B cell (primary cell): ENCODE measurements around the gene CANT1.

Source experiments
- CTCF ChIP-seq: fragments of 200-600 bp; IDR thresholded peaks from one replicate; pipeline ENCODE4 v1.8.0; 2022; ENCODE audit warnings: antibody characterized with exemption, mild to moderate bottlenecking
- EZH2 ChIP-seq: IDR thresholded peaks from 2 replicates; pipeline ENCODE4 v1.6.1; 2012; ENCODE audit warnings: borderline replicate concordance, low read depth, mild to moderate bottlenecking, moderate library complexity, low read length; ENCODE audit not compliant: insufficient read depth, poor library complexity, severe bottlenecking

DNA sequence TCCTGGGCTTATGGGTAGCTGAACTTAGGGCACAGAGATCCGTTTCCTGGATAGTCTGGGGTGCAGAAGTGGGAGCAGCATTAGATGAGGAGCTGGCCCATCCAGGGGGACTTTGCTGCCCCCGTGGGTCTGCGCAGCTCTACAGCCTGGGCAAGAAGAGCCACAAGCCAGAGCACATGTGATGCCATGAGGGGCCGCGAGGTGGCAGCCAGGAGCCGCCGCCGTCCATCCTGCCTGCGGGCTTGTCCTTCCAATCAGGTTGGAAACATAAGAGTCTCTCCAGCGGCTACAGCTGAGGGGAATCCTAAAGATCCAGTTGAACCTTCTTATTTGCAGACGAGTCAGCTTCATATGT, 36.3 kb upstream of the CANT1 start:
- peak; percentile 88 for TF ChIP-seq CTCF
- no peak for TF ChIP-seq EZH2
